GM12892 (cell line): ENCODE data around the gene ZDHHC24.

Experiments used
- POLR2A ChIP-seq: IDR thresholded peaks from 2 replicates; pipeline ENCODE4 v1.6.1; 2011; ENCODE audit warnings: low read depth, low read length, control low read depth
- POLR2AphosphoS5 ChIP-seq: IDR thresholded peaks from 2 replicates; pipeline ENCODE4 v1.6.1; 2011; ENCODE audit warnings: low read depth, low read length, control low read depth
- TAF1 ChIP-seq: IDR thresholded peaks from 2 replicates; pipeline ENCODE4 v1.6.1; 2011; ENCODE audit warnings: low read depth, mild to moderate bottlenecking, control low read depth, low read length, borderline replicate concordance

- TF ChIP-seq POLR2AphosphoS5 (no peak), POLR2A (no peak), TAF1 (no peak)
Measured at GRCh38 chr11:66559866-66560676, 14.2 kb upstream of the ZDHHC24 start.
